ENCODE data around the gene HMOX2.
A peak's percentile ranks its signal among the peaks of the same experiment; 100 is the strongest.

The HMOX2 gene

DNA sequence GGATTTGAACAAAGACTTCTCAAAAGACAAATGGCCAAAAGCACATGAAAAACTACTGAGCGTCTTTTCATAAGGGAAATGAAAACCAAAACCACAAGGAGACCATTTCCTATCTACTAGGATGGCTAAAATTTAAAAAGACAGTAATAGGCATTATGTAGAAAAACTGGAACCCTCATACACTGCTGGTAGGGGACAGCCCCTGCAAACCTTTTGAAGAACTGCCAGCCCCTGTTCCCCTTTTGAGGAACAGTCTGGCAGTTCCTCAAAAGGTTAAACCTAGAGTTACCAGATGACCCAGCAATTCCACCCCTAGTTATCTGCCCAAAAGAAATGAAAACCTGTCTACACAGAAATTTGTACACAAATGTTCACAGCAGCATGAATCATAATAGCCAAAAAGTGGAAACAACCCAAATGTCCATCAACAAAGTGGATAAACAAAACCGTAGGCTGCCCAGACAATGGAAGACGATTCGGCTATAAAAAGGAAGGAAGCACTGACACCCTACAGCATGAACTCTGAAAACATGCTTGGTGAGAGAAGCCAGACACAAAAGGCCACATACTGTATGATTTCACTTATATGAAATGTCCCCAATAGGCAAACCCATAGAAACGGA, 39.5 kb downstream of the HMOX2 start:
- TF ChIP-seq, protein P1, sequence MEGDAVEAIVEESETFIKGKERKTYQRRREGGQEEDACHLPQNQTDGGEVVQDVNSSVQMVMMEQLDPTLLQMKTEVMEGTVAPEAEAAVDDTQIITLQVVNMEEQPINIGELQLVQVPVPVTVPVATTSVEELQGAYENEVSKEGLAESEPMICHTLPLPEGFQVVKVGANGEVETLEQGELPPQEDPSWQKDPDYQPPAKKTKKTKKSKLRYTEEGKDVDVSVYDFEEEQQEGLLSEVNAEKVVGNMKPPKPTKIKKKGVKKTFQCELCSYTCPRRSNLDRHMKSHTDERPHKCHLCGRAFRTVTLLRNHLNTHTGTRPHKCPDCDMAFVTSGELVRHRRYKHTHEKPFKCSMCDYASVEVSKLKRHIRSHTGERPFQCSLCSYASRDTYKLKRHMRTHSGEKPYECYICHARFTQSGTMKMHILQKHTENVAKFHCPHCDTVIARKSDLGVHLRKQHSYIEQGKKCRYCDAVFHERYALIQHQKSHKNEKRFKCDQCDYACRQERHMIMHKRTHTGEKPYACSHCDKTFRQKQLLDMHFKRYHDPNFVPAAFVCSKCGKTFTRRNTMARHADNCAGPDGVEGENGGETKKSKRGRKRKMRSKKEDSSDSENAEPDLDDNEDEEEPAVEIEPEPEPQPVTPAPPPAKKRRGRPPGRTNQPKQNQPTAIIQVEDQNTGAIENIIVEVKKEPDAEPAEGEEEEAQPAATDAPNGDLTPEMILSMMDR (IDR thresholded peaks at IDR 0.05; ENCODE audit: low read depth, low read length): no peak
- no peak overlapping the region for H3K4me3 ChIP-seq (ENCODE audit: low read depth, low read length)

- H3K4me3 ChIP-seq (ENCODE audit: low read depth, low read length): no peak overlapping the region
- TF ChIP-seq, protein P1 (IDR thresholded peaks at IDR 0.05; ENCODE audit: low read depth, low read length): peak; percentile 63
These were observed 41.8 kb downstream of the HMOX2 start for GRCh38 chr16:4517812-4518680.

DNA sequence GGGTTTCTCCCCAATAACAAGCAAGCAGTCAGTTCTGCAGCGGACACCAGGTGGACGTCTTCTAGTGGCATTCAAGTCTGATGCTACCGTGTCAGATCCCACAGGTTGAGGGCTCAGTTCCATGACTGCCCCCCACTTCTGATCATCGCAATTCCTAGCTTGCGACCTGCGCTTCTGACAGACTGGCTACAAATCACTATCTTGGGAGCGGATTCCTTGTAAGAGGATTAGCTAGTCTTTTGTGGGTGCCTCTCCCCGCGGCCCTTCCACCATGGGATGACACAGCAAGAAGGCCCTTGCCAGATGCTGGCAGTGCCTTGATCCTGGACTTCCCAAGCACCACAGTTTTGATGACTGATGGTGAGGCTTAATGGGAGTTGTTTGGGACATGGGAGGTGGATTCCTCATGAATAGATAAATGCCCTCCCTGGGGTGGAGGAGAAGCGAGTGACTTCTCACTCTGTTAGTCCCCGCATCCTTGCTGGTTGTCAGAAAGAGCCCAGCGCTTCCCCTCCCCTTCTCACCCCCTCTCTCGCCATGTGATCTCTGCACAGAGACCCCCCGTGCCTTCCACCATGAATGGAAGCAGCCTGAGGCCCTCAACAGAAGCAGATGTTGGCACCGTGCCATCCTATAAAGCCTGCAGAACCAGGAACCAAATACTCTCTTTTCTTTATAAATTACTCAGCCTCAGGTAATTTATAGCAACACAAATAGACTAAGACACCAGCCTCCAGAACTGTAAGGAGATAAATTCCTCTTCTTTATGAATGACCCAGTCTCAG, 43.3 kb downstream of the HMOX2 start:
- H3K4me3 ChIP-seq (ENCODE audit: low read depth, low read length): no peak overlapping the region
- TF ChIP-seq, protein P1 (IDR thresholded peaks at IDR 0.05; ENCODE audit: low read depth, low read length): no peak

GRCh38 chr16:4520913-4521312, 44.7 kb downstream of the HMOX2 start:
- TF ChIP-seq, protein P1 (IDR thresholded peaks at IDR 0.05; ENCODE audit: low read depth, low read length): no peak

GRCh38 chr16:4522051-4522581, 45.9 kb downstream of the HMOX2 start:
- TF ChIP-seq, protein P1 (IDR thresholded peaks at IDR 0.05; ENCODE audit: low read depth, low read length): no peak
- H3K4me3 ChIP-seq (ENCODE audit: low read depth, low read length): no peak overlapping the region

More at GRCh38 chr16:4520913-4521312, 44.7 kb downstream of the HMOX2 start:
- no peak overlapping the region for H3K4me3 ChIP-seq (ENCODE audit: low read depth, low read length)

GRCh38 chr16:4523686-4524085, 47.5 kb downstream of the HMOX2 start:
- H3K4me3 ChIP-seq (ENCODE audit: low read depth, low read length): no peak overlapping the region
- TF ChIP-seq, protein P1 (IDR thresholded peaks at IDR 0.05; ENCODE audit: low read depth, low read length): no peak

All from WI38 (cell line).